ENCODE measurements around the gene PRRG2.
"Not testable (repeated sequence)": the region's sequence is repeated elsewhere in the genome, so short reads cannot be mapped to it uniquely, and the experiment has no call there.

PRRG2 gene

DNA sequence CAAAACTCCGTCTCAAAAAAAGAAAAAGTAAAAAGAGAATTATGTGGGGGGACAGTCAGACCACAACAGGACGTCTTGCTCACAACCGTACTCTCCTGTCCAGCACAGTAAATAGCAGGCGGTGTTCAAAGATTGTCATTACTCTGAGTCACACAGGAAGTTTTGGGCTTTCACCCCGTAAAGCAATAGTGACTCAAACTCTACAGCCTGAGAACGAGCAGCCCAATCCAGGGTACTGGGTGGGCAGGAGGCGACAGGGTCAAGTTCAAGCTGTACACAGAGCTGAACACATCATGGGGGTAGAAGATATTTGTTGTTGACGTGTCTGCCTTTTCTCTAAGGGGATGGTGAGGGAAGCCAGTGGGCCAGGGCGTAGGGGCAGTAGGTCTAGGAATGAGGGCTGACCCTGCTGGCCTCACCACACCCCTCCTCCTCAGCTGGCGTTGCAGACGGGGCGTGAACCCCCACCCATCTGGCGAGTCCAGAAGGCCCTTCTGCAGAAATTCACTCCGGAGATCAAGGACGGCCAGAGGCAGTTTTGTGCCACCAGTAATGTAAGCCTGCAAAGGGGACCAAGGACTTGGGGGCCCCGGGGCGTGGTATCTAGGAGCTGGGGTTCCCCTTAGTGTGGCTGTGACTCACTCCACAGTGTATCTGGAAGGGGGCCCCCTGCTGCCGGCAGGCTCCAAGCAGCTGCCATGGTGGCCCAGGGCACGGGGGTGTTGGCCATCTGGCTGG lies 33.1 kb downstream of the PRRG2 start:
- no peak for DNase-seq

DNA sequence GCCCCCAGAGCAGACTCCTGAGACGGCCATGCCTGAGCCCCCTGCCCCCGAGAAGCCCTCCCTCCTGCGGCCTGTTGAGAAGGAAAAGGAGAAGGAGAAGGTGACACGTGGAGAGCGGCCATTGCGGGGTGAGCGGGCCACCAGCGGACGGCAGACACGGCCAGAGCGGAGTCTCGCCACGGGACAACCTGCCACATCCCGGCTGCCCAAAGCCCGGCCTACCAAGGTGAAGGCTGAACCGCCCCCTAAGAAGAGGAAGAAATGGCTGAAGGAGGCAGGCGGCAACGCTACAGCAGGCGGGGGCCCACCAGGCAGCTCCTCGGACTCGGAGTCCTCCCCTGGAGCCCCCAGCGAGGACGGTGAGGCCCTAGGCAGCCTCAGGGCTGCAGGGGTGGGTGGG lies 34.7 kb downstream of the PRRG2 start:
- DNase-seq = no peak

DNA sequence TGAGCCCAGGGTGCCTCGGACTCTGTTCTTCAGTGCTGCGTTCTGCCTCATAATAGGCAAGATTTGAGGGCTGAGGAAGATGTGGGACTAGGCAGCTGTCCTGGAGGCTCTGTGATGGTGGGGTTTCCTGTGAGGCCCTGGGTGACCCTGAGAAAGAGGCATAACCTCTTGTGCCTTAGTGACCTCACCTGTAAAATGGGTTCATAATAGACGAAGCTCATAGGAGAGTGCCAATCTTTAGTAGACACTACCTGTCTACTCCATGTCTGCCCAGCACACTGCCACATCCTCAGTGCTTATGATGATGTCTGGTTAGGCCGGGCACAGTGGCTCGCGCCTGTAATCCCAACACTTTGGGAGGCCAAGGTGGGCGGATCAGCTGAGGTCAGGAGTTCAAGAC lies 35.4 kb downstream of the PRRG2 start:
- DNase-seq = no peak

DNA sequence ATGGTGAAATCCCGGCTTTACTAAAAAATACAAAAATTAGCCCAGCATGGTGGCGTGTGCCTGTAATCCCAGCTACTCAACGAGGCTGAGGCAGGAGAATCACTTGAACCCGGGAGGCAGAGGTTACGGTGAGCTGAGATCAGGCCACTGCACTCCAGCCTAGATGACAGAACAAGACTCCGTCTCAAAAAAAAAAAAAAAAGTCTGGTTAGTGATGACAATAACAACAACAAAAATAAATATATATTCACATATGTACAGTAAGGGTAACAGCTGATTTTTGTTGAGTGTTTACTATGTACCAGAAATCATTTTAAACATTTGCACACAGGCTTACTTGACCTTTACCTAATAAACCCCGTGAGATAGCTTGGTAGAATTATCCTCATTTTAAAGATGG lies 35.8 kb downstream of the PRRG2 start:
- no peak for DNase-seq

DNA sequence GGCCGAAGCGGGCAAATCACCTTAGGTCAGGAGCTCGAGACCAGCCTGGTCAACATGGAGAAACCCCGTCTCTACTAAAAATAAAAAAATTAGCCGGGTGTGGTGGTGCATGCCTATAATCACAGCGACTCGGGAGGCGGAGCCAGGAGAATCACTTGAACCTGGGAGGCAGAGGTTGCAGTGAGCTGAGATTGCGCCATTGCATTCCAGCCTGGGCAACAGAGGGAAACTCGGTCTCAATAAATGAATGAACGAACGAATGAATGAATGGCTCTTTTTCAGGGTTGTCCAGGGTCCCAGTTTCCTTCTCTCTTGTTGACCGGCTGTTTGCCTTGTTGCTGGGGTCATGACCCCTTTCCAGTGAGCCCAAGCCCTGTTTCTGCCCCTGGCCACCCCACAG lies 36.7 kb downstream of the PRRG2 start:
- not testable (repeated sequence) for DNase-seq

DNA sequence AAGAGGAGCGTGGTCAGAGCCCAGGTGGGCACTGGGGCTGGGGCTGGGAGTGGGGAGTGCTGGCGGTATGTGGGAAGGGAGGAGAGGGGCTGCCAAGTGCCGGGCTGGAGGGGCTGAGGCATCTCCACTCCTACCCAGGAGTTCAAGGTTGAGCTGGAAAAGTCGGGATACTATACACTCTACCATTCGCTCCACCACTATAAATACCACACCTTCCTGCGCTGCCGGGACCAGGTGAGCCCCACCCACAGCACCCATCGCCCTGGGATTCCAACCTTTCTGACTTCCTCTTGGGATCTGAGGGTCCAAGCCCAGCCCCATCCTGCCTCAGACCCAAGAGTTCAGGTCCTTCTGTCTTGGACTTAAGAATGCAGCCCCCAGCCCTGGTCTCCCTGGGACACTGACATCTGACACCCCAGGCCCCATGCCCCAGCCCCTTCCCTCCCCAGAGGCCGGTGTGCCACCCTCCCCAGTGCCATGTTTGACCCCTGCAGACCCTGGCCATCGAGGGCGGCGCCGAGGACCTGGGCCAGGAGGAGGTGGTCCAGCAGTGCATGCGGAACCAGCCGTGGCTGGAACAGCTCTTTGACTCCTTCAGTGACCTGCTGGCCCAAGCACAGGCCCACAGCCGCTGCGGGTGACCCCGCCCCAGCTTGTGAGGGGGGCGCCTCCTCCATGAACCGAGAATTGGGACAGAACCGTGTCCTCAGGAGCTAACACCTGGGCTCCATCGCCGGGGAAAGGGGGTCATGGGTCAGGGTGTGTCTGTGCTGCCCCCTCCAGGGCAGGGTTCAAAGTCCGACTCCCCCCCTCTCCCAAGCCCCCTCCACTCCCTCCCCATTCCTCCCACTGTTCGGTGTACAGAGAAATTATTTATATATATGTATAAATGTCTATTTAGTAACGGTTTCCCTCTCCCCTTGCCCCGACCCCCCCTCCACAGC lies 44.1 kb downstream of the PRRG2 start:
- DNase-seq = no peak

DNA sequence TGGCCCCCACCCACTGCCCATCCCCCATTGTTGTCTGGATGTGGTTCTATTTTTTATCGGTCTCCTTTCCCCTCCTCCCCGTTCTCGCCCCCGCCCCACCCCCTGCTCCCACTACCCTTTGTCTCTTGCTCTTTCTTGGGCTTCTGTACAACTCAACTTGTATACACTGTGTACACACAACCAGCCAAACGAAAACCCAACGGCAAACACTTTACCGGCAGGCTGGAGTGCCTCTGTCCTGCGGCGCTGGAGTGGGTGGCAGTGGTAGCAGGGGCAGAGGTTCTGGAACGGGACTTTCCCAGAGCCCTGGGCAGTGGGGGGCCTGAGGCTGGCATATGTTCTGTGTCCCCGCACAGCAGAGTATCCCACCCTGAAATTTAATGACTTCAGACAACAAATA lies 45.1 kb downstream of the PRRG2 start:
- no peak for DNase-seq

DNA sequence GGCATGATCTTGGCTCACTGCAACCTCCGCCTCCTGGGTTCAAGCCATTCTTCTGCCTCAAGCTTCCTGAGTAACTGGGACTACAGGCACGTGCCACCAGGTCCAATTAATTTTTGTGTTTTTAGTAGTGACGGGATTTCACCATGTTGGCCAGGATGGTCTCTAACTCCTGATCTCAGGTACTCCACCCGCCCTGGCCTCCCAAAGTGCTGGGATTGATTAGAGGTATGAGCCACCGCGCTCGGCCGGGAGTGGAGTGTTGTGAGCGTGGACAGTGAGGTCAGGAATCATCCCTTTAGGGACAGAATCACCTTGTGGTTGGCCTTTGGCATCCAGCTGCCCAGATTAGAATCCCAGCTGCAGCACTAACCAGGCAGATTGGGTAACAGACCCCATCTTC lies 48.5 kb downstream of the PRRG2 start:
- no peak for DNase-seq

DNA sequence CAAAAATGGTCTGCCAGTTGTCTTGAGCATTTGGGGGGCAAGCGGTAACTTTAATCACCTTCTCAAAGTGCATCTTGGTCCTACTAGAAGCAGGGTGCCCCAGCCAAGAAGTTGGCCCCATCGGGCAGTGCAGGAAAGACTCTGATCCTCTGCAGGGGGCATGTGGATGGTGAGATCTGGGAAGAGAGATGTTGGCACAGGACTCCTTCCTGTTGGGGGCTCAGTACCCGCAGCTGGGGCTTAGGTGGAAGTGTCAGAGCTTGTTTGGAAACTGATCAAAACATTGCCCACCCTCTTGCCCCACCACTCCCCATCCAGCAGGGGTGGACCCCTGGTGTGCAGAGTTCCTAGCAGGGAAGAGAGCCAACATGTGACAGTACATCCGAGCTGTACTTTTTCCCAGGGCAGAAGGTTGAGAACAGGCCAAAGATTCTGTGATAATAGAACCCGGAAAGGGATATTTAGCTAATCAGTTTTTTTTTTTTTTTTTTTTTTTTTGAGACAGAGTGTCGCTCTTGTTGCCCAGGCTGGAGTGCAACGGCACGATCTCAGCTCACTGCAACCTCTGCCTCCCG lies 50.0 kb downstream of the PRRG2 start:
- DNase-seq = no peak

DNA sequence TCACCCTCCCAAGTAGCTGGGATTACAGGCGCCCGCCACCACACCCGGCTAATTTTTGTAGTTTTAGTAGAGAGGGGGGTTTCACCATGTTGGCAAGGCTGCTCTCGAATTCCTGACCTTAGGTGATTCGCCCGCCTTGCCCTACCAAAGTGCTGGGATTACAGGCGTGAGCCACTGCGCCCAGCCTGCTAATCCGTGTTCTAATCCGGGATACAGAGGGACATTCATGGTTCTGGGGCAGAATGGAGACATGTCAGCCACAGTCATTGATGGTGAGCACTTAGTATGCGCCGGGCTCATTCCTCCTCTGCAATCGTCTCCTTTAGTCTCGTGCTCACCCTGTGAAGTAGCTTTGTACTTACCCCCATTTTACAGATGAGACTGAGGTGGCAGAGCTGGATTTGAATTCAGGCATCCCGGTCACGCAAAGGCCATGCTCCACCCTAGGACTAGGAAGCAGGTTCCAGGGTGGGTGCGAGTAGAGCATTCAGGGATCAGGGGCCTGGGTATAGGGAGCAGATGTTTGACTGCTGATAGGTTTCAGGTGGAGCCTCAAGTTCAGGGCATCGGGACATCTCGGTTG lies 50.6 kb downstream of the PRRG2 start:
- DNase-seq = no peak

DNA sequence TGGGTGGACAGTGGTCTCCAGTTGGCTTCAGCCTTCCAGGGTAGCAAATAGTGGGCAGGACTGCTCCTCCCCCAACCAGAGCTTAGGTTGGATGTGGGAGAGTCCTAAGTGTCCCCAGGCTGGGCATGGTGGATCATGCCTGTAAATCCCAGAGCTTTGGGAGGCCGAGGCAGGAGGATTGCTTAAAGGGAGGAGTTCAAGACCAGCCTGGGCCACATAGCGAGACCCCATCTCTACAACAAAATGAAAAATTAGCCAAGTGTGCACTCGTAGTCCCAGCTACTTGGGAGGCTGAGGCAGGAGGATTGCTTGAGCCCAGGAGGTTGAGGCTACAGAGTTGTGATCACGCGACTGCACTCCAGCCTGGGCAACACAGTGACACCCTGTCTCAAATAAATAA lies 51.5 kb downstream of the PRRG2 start:
- no peak for DNase-seq

DNA sequence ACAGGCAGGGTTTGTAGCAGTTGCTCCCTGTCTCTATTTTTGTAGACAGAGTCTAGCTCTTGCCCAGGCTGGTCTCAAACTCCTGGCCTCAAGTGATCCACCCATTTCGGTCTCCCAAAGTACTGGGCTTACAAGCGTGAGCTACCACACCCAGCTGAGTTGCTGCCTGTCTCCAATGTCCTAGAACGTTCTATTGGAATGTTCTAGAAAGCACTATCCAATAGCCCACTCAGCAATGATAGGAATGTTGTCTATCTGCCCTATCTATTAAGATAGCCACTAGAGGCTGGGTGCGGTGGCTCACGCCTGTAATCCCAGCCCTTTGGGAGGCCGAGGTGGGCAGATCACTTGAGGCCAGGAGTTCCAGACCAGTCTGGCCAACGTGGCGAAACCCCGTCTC lies 52.2 kb downstream of the PRRG2 start:
- not testable (repeated sequence) for DNase-seq

DNA sequence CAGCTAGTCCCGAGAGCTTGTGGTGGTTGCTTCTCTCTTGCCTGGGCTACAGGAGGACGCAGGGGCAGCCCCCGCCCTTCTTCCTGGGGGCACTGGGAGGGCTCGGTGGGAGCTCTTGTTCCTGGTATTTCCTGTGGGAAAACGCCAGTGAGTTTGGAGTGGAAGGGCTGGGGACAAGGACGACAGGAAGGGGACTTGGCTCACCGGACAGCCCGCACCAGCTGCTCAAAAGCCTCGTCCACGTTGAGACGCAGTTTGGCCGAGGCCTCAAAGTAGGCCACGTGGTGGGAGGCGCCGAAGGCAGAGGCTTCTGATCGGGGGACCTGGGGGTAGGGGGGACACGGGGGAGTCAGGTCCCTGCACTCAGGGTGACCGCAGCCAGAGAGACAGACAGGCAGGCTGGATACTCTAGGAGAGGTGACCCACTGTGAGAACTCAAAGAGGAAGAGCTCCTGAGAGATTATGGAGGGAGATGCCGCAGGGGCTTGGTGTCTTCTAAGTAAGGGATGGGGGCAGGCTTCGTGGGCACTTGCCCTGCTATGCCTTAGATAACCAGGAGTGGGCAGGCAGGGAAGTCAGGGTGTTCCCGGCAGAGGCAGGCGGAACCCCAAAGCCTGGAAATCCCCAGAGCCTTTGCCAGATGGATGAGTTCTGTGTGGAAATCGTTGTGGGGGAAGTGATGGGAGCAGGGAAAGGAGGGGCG lies 54.6 kb downstream of the PRRG2 start:
- DNase-seq = no peak

DNA sequence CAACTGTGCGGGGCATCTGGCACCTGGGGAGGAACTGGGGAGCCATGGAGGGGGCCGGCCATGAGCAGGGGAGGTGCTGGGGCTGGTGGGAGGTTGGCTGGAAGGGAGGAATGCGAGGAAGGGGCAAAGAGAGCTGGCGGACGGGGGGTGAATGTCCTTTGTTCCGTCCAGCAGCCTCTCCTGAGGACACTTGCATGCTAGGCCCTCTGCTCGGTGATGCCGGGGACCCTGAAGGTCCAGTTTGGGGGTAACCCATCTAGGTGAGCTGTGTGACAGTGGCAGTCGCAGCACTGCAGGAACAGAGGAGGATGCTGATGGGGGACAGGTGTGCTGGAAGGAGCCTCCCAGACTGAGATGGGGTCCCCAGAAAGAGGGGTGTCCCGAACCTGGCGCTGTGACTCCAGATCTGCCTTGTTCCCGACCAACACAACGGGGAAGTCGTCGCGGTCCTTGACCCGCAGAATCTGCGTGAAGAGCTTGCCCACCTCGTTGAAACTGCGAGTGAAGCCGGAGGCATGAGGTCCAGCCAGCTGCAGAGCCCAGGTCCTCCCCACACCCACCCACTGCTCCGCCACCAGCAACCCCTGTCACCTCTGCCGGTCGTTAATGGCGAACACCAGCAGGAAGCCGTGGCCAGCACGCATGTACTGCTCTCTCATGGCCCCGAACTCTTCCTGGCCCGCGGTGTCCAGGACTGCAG lies 55.3 kb downstream of the PRRG2 start:
- DNase-seq = no peak

DNA sequence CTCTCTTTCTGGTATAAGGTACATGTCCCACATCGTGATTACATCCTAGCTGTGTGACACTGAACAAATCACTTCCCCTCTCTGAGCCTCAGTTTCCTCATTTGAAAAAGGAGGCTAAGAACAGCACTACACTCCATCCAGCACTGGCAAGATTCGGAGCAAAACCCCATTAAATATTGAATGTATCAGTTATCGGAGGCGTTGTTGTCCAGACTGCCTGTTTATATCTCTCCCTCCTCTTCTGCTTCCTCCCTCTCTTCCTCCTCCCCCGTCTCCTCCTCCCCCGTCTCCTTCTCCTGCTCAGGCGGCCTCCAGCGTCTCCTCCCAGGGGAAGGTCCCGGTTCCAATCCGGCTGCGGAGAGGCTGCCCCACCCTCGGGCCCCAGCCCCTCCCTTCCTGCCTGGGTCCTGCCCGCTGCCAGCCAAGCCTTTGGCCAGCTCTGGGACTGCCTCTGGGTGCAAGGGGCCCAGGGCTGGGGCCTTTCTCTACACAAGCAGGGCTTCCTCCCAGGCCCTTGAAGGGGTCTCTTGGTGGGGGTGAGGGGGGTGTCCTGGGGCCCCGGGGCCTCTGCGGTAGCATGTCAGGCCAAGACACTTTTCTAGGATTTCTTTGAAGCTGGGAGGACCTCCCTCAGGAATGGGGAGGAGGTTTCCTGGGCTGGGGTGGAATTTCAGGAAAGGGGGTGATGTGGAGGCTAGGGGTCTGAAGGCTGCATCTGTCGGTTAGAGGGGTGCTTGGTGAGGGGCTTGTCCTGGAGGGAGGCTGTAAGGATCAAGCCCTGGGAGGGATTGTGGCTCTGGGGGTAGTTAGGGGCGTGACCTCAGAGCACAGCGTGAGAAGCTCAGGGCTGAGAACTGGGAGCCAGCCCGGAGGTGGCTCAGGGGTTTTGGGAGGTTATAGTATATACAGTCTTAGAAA lies 57.0 kb downstream of the PRRG2 start:
- no peak for DNase-seq

DNA sequence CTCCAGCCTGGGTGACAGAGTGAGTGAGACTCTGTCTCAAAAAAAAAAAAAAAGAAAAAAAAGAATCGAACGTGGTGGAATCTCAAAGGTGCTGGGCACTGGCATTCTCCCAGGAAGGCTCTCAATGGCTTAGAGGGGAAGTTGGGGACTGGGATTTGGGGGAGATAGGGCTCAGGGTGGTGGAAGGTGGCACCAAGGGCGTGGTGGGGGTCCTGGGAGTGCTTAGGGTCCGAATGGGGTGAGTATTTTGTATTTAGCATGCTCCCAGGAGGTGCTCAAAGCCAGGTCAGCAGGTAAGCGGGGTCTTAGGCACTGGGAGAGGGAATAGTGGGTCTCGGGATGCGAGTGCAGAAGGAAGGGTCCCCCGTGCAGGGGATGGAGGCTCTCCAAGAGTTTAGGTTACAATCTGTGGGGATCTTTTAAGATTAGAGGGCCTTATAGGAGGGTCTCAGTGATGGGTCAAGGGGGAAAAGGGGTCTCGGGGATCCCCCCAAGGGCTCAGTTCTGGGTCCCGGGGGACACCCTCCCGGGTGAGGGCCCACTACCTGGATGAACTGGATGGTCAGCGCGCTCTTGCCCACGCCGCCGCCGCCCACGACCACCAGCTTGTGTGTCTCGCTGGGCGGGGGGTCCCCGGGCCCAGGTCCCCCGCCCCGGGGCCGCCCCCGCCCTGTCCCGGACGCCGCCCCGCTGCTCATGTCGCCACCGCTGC lies 58.4 kb downstream of the PRRG2 start:
- DNase-seq = no peak

DNA sequence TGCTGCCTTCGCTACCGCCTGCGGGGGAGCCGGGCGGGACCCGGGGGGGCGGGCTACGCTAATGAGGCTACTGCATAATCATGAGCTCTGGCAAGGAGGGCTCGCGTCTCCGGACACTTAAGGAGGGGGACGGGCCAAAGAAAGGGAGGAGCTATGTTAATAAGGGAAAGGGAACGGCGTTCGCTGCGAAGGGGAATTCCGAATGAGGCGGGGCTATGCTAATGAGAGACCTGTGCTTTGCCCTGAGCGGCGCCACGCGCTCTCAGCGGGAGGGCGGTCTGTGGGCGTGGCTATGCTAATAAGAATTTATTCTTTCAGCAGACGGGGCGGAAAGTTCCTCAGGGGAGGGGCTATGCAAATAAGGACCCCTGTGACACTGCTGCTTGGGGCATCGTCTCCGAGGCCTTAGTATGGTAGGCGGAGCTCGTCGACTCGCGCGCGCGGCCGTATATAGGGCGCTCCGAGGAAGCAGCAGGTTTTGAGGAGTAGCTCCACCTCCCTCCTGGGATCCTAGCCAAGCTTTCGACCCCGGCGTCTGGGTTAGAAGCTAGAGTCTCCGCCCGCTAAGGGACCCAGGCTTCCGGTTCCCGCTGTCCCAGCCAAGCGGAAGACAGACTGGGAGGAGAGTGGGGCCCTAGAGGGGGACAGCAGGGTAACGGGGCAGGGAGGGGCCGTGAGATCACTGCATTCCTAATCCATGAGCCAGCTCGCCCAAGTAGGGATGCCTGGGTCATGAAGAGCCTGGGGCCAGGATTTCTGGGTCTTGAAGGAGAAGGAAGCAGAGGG lies 59.2 kb downstream of the PRRG2 start, which contains the start of gene RRAS:
RRAS (minus strand) TSS at position 31 of the 786 bp plus-strand sequence. CDS start 45 bp downstream, outside the sequence.
- DNase-seq = peak; percentile 99
